A549 treated with AZD2906 at 1 μM for 4 hours (cell line): Measurements from ENCODE around the gene KCNQ1OT1. TPM values are rescaled to one million over a fixed set of nuclear protein-coding genes. Genes with fewer than 3 reads are reported as not detected.

Experiments
- total RNA-seq: library from RNA; stranded (reverse); fragments of 200-300 nt; extraction: Qiagen RNA extraction; gene quantifications from 5 replicates; pipeline ENCODE4 v1.2.3, GENCODE V29; 2022

The KCNQ1OT1 gene
- total RNA-seq, result 0.04 to 0.08 TPM (median 0.05 TPM) in 5 replicates

DNA sequence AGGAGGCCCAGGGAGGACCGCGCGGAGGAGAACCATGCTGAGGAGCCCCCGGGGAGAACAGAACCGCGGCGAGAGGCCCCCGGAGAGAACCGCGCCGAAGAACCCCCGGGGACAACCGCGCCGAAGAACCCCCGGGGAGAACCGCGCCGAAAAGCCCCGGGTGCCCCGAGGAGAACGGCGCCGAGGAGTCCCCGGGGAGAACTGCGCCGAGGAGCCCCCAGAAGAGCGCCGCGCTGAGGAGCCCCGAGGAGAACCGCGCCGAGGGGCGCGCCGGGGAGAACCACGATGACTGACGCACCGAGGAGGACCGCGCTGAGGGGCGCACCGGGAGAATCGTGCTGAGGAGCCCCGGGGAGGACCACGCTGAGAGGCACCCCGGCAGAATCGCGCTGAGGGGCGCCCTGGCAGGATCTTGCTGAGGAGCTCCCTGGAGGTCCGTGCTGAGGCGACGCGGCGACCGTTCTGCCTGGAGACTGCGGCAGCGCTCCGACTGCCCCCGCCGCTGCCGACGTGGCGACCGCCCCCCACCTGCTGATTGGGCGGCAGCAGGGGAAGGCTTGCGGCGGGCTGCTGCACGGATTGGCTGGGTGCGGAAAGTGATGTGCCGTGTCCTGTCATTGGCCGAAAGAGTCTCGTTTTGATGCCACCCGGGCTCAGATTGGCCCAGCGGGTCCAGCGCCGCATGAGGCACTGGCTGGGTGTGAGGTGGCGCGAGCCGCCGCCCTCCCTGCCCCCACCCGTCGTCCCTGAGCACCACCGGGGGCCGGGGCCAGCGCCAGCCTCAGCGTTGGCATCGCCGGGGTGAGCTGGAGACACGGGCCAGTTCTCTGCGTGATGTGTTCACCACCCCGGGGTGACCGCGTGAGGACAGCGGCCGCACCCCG, at the start of gene KCNQ1OT1:
Gene KCNQ1OT1 (minus strand): TSS at position 464 of the 884 bp plus-strand sequence.

Other genes with a start within 250 kb of the KCNQ1OT1 start
- 7.7 to 12.3 TPM (median 11.3 TPM) in 5 replicates for gene CDKN1C, start 185.8 kb upstream of the KCNQ1OT1 start, total RNA-seq
- 81.8 to 133 TPM (median 110 TPM) in 5 replicates for gene PHLDA2, start 229.4 kb upstream of the KCNQ1OT1 start, total RNA-seq